Iris pigment epithelial cell (primary cell): ENCODE data around the gene SLC4A1AP.
A peak's percentile ranks its signal among the peaks of the same experiment; 100 is the strongest.
"Not testable (repeated sequence)": the region's sequence is repeated elsewhere in the genome, so short reads cannot be mapped to it uniquely, and the experiment has no call there.

Experiments used
- DNase-seq: peaks from one replicate; pipeline ENCODE4 v3.0.0-alpha.2; 2011; ENCODE audit warnings: low read depth

SLC4A1AP gene

GRCh38 chr2:27663285-27664153, at the start of gene SLC4A1AP, which contains the start of gene SUPT7L:
Gene SLC4A1AP (plus strand): TSS chr2:27663889. CDS start chr2:27663915, 26 bp downstream.
Gene SUPT7L (minus strand): TSS chr2:27663614. CDS start chr2:27662192, 1,422 bp downstream.
- peak; percentile 83 for DNase-seq

GRCh38 chr2:27613985-27614384, 49.7 kb upstream of the SLC4A1AP start:
- DNase-seq, result no peak

GRCh38 chr2:27615316-27615715, 48.4 kb upstream of the SLC4A1AP start:
- DNase-seq, result no peak

- no peak for DNase-seq
Measured at GRCh38 chr2:27621524-27621923, 42.2 kb upstream of the SLC4A1AP start.

GRCh38 chr2:27622921-27623384, 40.7 kb upstream of the SLC4A1AP start:
- peak; percentile 80 for DNase-seq

- no peak for DNase-seq
Measured at GRCh38 chr2:27624943-27625342, 38.7 kb upstream of the SLC4A1AP start.

GRCh38 chr2:27626323-27626722, 37.4 kb upstream of the SLC4A1AP start:
- DNase-seq, result not testable (repeated sequence)

GRCh38 chr2:27626921-27627320, 36.8 kb upstream of the SLC4A1AP start:
- DNase-seq, result peak; percentile 59

- DNase-seq, result peak; percentile 98
Measured at GRCh38 chr2:27627963-27628766, 35.5 kb upstream of the SLC4A1AP start.

GRCh38 chr2:27628767-27629709, 34.7 kb upstream of the SLC4A1AP start, which contains the start of the genes CCDC121 and GPN1:
Gene CCDC121 (minus strand): TSS chr2:27629012. CDS start chr2:27627799, 1,213 bp downstream.
Gene GPN1 (plus strand): TSS chr2:27629050. CDS start chr2:27629059, 9 bp downstream.
- DNase-seq, result peak; percentile 96

GRCh38 chr2:27630257-27630656, 33.4 kb upstream of the SLC4A1AP start:
- DNase-seq, result not testable (repeated sequence)

- no peak for DNase-seq
Measured at GRCh38 chr2:27634291-27634690, 29.4 kb upstream of the SLC4A1AP start.

- peak; percentile 40 for DNase-seq
Measured at GRCh38 chr2:27636766-27637165, 26.9 kb upstream of the SLC4A1AP start.

GRCh38 chr2:27638037-27638637, 25.6 kb upstream of the SLC4A1AP start:
- DNase-seq, result peak; percentile 93

GRCh38 chr2:27638709-27639108, 25.0 kb upstream of the SLC4A1AP start:
- peak; percentile 93 for DNase-seq

- peak; percentile 25 for DNase-seq
Measured at GRCh38 chr2:27640722-27641245, 22.9 kb upstream of the SLC4A1AP start.

GRCh38 chr2:27645197-27645596, 18.5 kb upstream of the SLC4A1AP start:
- DNase-seq, result no peak

GRCh38 chr2:27647289-27647688, 16.4 kb upstream of the SLC4A1AP start:
- DNase-seq, result peak; percentile 58

- no peak for DNase-seq
Measured at GRCh38 chr2:27647737-27648136, 16.0 kb upstream of the SLC4A1AP start.

GRCh38 chr2:27651056-27651455, 12.6 kb upstream of the SLC4A1AP start:
- DNase-seq, result peak; percentile 31

GRCh38 chr2:27652341-27652740, 11.3 kb upstream of the SLC4A1AP start:
- no peak for DNase-seq
